ENCODE results near the gene LEPROT.

The LEPROT gene

DNA sequence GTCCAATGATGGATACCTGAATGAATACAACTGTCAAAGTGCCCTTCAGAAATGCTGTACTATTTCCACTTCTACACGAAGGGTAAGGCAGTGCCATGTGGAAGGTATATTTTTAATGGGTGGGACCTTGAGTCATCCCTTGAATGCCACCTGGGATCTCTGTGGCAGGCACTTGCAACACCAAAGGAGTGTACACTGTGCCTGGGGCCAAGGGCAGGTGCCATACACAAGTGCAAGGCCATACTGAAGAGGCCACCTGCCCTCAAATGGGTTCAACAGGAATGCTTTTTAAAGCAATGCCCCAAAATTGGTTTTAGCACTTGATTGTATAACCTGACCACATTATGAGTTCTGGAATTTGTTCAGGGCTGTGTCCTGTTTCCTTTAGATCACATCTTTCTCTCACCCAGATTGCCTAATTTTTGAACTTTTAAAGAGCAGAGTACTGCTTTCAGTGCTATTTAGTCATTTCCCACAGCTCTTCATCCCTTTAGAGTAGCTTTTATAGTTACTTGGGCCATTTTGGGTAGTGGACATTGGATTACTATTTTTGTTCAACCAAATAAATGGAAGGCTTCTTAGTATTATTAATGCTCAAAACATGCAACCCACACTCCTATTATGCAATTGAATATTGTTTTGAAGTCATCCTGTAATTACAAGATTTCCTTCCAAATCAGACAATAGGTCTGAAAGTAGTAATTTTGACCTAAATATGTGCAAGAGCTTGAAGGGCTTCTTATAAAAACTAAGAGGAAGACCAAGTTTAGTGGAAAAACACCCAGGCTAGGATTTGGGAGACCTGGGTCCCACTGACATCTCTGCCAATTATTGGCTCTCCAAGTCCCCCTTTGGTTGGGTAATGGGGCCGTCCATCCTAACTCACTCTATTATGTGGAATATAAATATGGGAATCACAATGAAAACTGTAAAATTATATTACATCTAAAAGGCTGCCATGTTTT is 57.2 kb downstream of the LEPROT start:
- no peak for DNase-seq (ENCODE audit: low spot score)

DNA sequence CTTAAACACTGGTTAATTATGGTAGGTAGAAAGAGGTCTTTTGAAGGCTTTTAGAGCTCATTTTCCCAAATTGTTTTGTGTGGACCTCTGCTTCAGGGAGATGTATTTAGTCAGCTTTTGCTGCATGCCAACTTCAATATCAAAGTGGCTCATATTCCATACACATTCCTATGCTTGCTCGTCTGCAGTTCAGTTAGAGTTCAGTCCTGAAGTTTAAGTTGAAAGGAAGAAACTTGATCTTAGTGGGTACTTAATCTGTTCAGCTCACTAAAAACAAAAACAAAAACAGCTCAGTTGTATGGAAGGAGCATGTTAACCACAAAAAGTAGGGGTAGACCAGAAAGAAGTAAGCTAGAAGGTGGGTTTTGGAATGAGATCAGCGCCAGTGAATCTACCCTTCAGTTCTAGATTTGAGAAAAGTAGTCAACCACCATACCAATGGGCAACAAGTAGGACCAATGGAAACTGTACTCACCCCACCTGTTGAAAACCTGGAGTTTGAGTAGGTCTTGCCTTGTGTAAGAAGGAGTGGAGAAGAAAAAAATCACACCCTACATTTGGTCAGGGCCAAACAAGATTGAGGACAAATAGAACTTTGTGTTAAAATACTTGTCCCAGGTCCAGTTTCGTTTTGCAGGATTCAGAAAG is 58.0 kb downstream of the LEPROT start:
- no peak for DNase-seq (ENCODE audit: low spot score)

DNA sequence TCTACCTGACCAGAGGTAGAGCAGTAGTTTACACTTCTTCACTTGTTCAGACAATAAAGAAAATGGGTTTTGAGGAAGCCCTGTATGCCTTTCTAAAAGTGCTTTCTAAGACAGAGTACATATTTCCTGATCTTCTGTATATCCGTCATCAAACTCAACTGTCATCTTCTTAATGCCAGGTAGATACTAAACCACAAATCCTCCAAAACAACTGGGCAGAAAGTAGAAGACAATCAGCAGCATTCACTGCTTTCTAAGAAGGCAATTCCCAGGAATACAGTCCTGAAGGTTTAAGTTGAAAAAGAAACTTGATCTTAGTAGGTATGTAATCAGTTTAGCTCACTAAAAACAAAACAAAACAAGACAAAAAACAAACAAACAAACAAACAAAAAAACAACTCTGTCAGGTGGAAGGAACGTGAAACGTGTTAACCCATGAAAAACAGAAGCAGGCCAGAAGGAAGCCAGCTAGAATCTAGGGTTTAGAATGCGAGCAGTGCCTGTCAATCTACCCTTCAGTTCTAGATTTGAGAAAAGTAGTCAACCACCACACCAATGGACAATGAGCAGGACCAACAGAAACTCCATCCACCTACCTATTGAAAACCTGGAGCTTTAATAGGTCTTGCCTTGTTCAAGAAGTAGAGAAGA is 59.2 kb downstream of the LEPROT start:
- no peak for DNase-seq (ENCODE audit: low spot score)

- DNase-seq (ENCODE audit: low spot score) = no peak
These were observed 60.4 kb downstream of the LEPROT start for GRCh38 chr1:65480684-65481405.

GRCh38 chr1:65483993-65484754 is 63.7 kb downstream of the LEPROT start:
- DNase-seq (ENCODE audit: low spot score) = no peak
